Activated B cell treated with CpG ODN at 0.5 μM for 24 hours (primary cell): ENCODE data around the gene NAMPT. TPM values are rescaled to one million over a fixed set of nuclear protein-coding genes. Genes with fewer than 3 reads are reported as not detected.

ENCODE experiments used
- ATAC-seq: fragments of 200-7000 bp; cut with Tn5 transposase; one replicate; pipeline ENCODE4 v1.10.0; 2021; ENCODE audit warnings: low read depth, mild to moderate bottlenecking, moderate library complexity
- CTCF ChIA-PET: fragments of 350-600 bp; sonication (Branson Sonifier 250); formaldehyde crosslinking; loops from one replicate; lab custom pipeline; 2021; ENCODE audit warnings: antibody characterized with exemption; lab: Charles Lee
- POLR2A ChIA-PET: fragments of 350-600 bp; sonication (Branson Sonifier 250); formaldehyde crosslinking; loops from one replicate; lab custom pipeline; 2021; ENCODE audit warnings: antibody characterized with exemption; lab: Charles Lee
- DNase-seq: peaks from one replicate; pipeline ENCODE4 v3.0.0; 2022
- H3K27ac Mint-ChIP-seq: one replicate; pipeline ENCODE4 v1.8.0; 2020; ENCODE audit warnings: mixed read lengths
- H3K27me3 Mint-ChIP-seq: one replicate; pipeline ENCODE4 v1.8.0; 2021; ENCODE audit warnings: mixed read lengths
- H3K36me3 Mint-ChIP-seq: one replicate; pipeline ENCODE4 v1.8.0; 2021; ENCODE audit warnings: low read depth, mixed read lengths
- H3K4me1 Mint-ChIP-seq: one replicate; pipeline ENCODE4 v1.8.0; 2021; ENCODE audit warnings: mixed read lengths
- H3K4me3 Mint-ChIP-seq: one replicate; pipeline ENCODE4 v1.8.0; 2020; ENCODE audit warnings: mild to moderate bottlenecking, mixed read lengths
- H3K9me3 Mint-ChIP-seq: one replicate; pipeline ENCODE4 v1.8.0; 2020; ENCODE audit warnings: mixed read lengths
- CTCF ChIP-seq: fragments of 200-600 bp; IDR thresholded peaks from one replicate; pipeline ENCODE4 v1.8.0; 2022; ENCODE audit warnings: antibody characterized with exemption, mild to moderate bottlenecking
- intact Hi-C: fragments of 100-400 bp; cut with micrococcal nuclease; formaldehyde crosslinking; loops from one replicate; pipeline ENCODE4 v1.15.1; 2024
- total RNA-seq: library from RNA; stranded (reverse); gene quantifications from 2 replicates; pipeline ENCODE4 v1.2.3, GENCODE V29; 2022

NAMPT gene
- total RNA-seq, 1 donor from 2014 or later: 90.2 TPM

GRCh38 chr7:106254525-106255116, 30.2 kb downstream of the NAMPT start:
- DNase-seq (no peak), ATAC-seq (no peak)
- intact Hi-C loops: no loop called here
- CTCF ChIA-PET: no interaction called here
- H3K36me3 Mint-ChIP-seq: peaks cover 79% of the 10 kb centered on the region
- TF ChIP-seq CTCF: no peak
- POLR2A ChIA-PET: no interaction called here
- no peaks in the 10 kb centered on the region for H3K9me3 Mint-ChIP-seq
- H3K4me1 Mint-ChIP-seq: peaks cover 8% of the 10 kb centered on the region
- no peak overlapping the region for H3K27ac Mint-ChIP-seq
- no peak overlapping the region for H3K4me3 Mint-ChIP-seq
- no peaks in the 10 kb centered on the region for H3K27me3 Mint-ChIP-seq

GRCh38 chr7:106252568-106252967, 32.2 kb downstream of the NAMPT start:
- CTCF ChIA-PET: no interaction called here
- DNase-seq (no peak), ATAC-seq (no peak)
- no peak for TF ChIP-seq CTCF
- Mint-ChIP-seq H3K27me3 (no peaks in the 10 kb centered on the region), H3K4me3 (no peak overlapping the region), H3K27ac (no peak overlapping the region), H3K4me1 (peaks cover 8% of the 10 kb centered on the region), H3K36me3 (peaks cover 73% of the 10 kb centered on the region), H3K9me3 (peaks cover 3% of the 10 kb centered on the region)
- POLR2A ChIA-PET: no interaction called here
- intact Hi-C loops: no loop called here

- Mint-ChIP-seq H3K36me3 (peaks cover 59% of the 10 kb centered on the region), H3K27ac (no peak overlapping the region), H3K27me3 (no peaks in the 10 kb centered on the region), H3K4me1 (no peaks in the 10 kb centered on the region), H3K4me3 (no peak overlapping the region), H3K9me3 (peaks cover 7% of the 10 kb centered on the region)
- CTCF ChIA-PET: no interaction called here
- no peak for DNase-seq
- POLR2A ChIA-PET: no interaction called here
- intact Hi-C loops: no loop called here
- ATAC-seq: no peak
- no peak for TF ChIP-seq CTCF
These were observed 35.3 kb downstream of the NAMPT start for GRCh38 chr7:106249488-106249887.

- DNase-seq (no peak), ATAC-seq (no peak)
- Mint-ChIP-seq H3K27ac (no peak overlapping the region), H3K27me3 (no peaks in the 10 kb centered on the region), H3K9me3 (peaks cover 7% of the 10 kb centered on the region), H3K4me3 (no peak overlapping the region), H3K4me1 (no peaks in the 10 kb centered on the region), H3K36me3 (peaks cover 54% of the 10 kb centered on the region)
- intact Hi-C loops: no loop called here
- POLR2A ChIA-PET: no interaction called here
- CTCF ChIA-PET: no interaction called here
- no peak for TF ChIP-seq CTCF
These were observed 36.2 kb downstream of the NAMPT start for GRCh38 chr7:106248600-106248999.

- H3K9me3 Mint-ChIP-seq: peaks cover 7% of the 10 kb centered on the region
- H3K4me3 Mint-ChIP-seq: no peak overlapping the region
- no peak overlapping the region for H3K27ac Mint-ChIP-seq
- H3K27me3 Mint-ChIP-seq: no peaks in the 10 kb centered on the region
- intact Hi-C loops: no loop called here
- ATAC-seq: no peak
- H3K4me1 Mint-ChIP-seq: no peaks in the 10 kb centered on the region
- H3K36me3 Mint-ChIP-seq: peaks cover 47% of the 10 kb centered on the region
- no peak for DNase-seq
- TF ChIP-seq CTCF: no peak
- POLR2A ChIA-PET: no interaction called here
- CTCF ChIA-PET: no interaction called here
These were observed 36.9 kb downstream of the NAMPT start for GRCh38 chr7:106247841-106248240.
